Stimulated activated effector memory CD8-positive, alpha-beta T cell treated with anti-CD3 and anti-CD28 coated beads, Interleukin-12 subunit alpha, Interleukin-12 subunit beta, amount 100 ng/mL, for 72 hours (primary cell): ENCODE results near the gene CCDC146.
"Not testable (repeated sequence)": the region's sequence is repeated elsewhere in the genome, so short reads cannot be mapped to it uniquely, and the experiment has no call there.

Experiments used
- ATAC-seq: fragments of 150-1000 bp; cut with Tn5 transposase; 2 replicates; pipeline ENCODE4 v1.10.0; 2021
- DNase-seq, 2 donors: peaks; one replicate each; pipeline ENCODE4 v3.0.0; 2021 to 2022; ENCODE audit warnings: low spot score in 2 of 2
- H3K27ac Mint-ChIP-seq: one replicate; pipeline ENCODE4 v1.8.0; 2022; ENCODE audit warnings: mild to moderate bottlenecking, mixed read lengths
- H3K36me3 Mint-ChIP-seq: one replicate; pipeline ENCODE4 v1.8.0; 2022; ENCODE audit warnings: mild to moderate bottlenecking, mixed read lengths
- H3K4me1 Mint-ChIP-seq: one replicate; pipeline ENCODE4 v1.8.0; 2022; ENCODE audit warnings: mixed read lengths
- H3K4me3 Mint-ChIP-seq: one replicate; pipeline ENCODE4 v1.8.0; 2022; ENCODE audit warnings: mild to moderate bottlenecking, mixed read lengths
- H3K9me3 Mint-ChIP-seq: one replicate; pipeline ENCODE4 v1.8.0; 2022; ENCODE audit warnings: mixed read lengths

Gene CCDC146

GRCh38 chr7:77121860-77122681 lies at the start of gene CCDC146:
TSS of gene CCDC146 (plus strand) at chr7:77122615. CDS start at chr7:77167669, 45,054 bp downstream.
- H3K36me3 Mint-ChIP-seq, H3K9me3 Mint-ChIP-seq, H3K4me1 Mint-ChIP-seq: not testable (repeated sequence)
- DNase-seq, result peak; percentile 68 to 96
- Mint-ChIP-seq H3K4me3 (peak within 1 kb of the TSS; percentile 71), H3K27ac (peak within 1 kb of the TSS; percentile 52)
- ATAC-seq, result peak; percentile 99

- H3K27ac Mint-ChIP-seq, DNase-seq, H3K4me3 Mint-ChIP-seq, H3K9me3 Mint-ChIP-seq, H3K4me1 Mint-ChIP-seq: not testable (repeated sequence)
- peak; percentile 58 for ATAC-seq
- peaks cover 17% of the 10 kb centered on the region for H3K36me3 Mint-ChIP-seq
These were observed 47.5 kb upstream of the CCDC146 start for GRCh38 chr7:77074786-77075396.

- H3K36me3 Mint-ChIP-seq, ATAC-seq, H3K4me1 Mint-ChIP-seq, H3K4me3 Mint-ChIP-seq, H3K27ac Mint-ChIP-seq, DNase-seq, H3K9me3 Mint-ChIP-seq: not testable (repeated sequence)
These were observed 45.4 kb upstream of the CCDC146 start for GRCh38 chr7:77077060-77077459.

GRCh38 chr7:77079112-77079511 lies 43.3 kb upstream of the CCDC146 start:
- not testable (repeated sequence) for DNase-seq, H3K4me1 Mint-ChIP-seq, H3K9me3 Mint-ChIP-seq, ATAC-seq, H3K4me3 Mint-ChIP-seq, H3K27ac Mint-ChIP-seq, H3K36me3 Mint-ChIP-seq

GRCh38 chr7:77079624-77080023 lies 42.8 kb upstream of the CCDC146 start:
- H3K27ac Mint-ChIP-seq, H3K36me3 Mint-ChIP-seq: not testable (repeated sequence)

GRCh38 chr7:77080236-77080635 lies 42.2 kb upstream of the CCDC146 start:
- H3K4me1 Mint-ChIP-seq, H3K27ac Mint-ChIP-seq, DNase-seq, H3K36me3 Mint-ChIP-seq, H3K4me3 Mint-ChIP-seq, ATAC-seq, H3K9me3 Mint-ChIP-seq: not testable (repeated sequence)

More at GRCh38 chr7:77079624-77080023, 42.8 kb upstream of the CCDC146 start:
- H3K9me3 Mint-ChIP-seq, H3K4me3 Mint-ChIP-seq, H3K4me1 Mint-ChIP-seq, ATAC-seq, DNase-seq: not testable (repeated sequence)

GRCh38 chr7:77082192-77082591 lies 40.2 kb upstream of the CCDC146 start:
- not testable (repeated sequence) for H3K4me1 Mint-ChIP-seq, H3K27ac Mint-ChIP-seq, H3K36me3 Mint-ChIP-seq, H3K4me3 Mint-ChIP-seq, DNase-seq, H3K9me3 Mint-ChIP-seq, ATAC-seq

GRCh38 chr7:77092301-77092700 lies 30.1 kb upstream of the CCDC146 start:
- not testable (repeated sequence) for ATAC-seq, H3K9me3 Mint-ChIP-seq, H3K4me1 Mint-ChIP-seq, H3K27ac Mint-ChIP-seq, DNase-seq, H3K4me3 Mint-ChIP-seq
- H3K36me3 Mint-ChIP-seq, result peaks cover 12% of the 10 kb centered on the region

GRCh38 chr7:77100501-77100900 lies 21.9 kb upstream of the CCDC146 start:
- not testable (repeated sequence) for H3K27ac Mint-ChIP-seq, H3K9me3 Mint-ChIP-seq, H3K36me3 Mint-ChIP-seq, ATAC-seq, H3K4me3 Mint-ChIP-seq, DNase-seq, H3K4me1 Mint-ChIP-seq

GRCh38 chr7:77101187-77101586 lies 21.2 kb upstream of the CCDC146 start:
- H3K27ac Mint-ChIP-seq, ATAC-seq, H3K4me3 Mint-ChIP-seq, DNase-seq, H3K36me3 Mint-ChIP-seq, H3K4me1 Mint-ChIP-seq, H3K9me3 Mint-ChIP-seq: not testable (repeated sequence)

- not testable (repeated sequence) for H3K9me3 Mint-ChIP-seq, H3K36me3 Mint-ChIP-seq, H3K4me3 Mint-ChIP-seq, H3K27ac Mint-ChIP-seq, ATAC-seq, DNase-seq, H3K4me1 Mint-ChIP-seq
These were observed 19.7 kb upstream of the CCDC146 start for GRCh38 chr7:77102671-77103070.

GRCh38 chr7:77105904-77106303 lies 16.5 kb upstream of the CCDC146 start:
- H3K4me3 Mint-ChIP-seq, H3K36me3 Mint-ChIP-seq, H3K4me1 Mint-ChIP-seq, ATAC-seq, DNase-seq, H3K9me3 Mint-ChIP-seq, H3K27ac Mint-ChIP-seq: not testable (repeated sequence)

- not testable (repeated sequence) for H3K27ac Mint-ChIP-seq, H3K4me3 Mint-ChIP-seq, ATAC-seq, H3K36me3 Mint-ChIP-seq, DNase-seq, H3K4me1 Mint-ChIP-seq, H3K9me3 Mint-ChIP-seq
These were observed 14.8 kb upstream of the CCDC146 start for GRCh38 chr7:77107659-77108058.

GRCh38 chr7:77108362-77108761 lies 14.1 kb upstream of the CCDC146 start:
- not testable (repeated sequence) for H3K4me3 Mint-ChIP-seq, DNase-seq, H3K36me3 Mint-ChIP-seq, H3K4me1 Mint-ChIP-seq, H3K27ac Mint-ChIP-seq, H3K9me3 Mint-ChIP-seq, ATAC-seq

- H3K27ac Mint-ChIP-seq, H3K4me1 Mint-ChIP-seq, H3K4me3 Mint-ChIP-seq, H3K9me3 Mint-ChIP-seq, H3K36me3 Mint-ChIP-seq, DNase-seq, ATAC-seq: not testable (repeated sequence)
These were observed 9.6 kb upstream of the CCDC146 start for GRCh38 chr7:77112719-77113306.

- H3K27ac Mint-ChIP-seq, DNase-seq, H3K4me1 Mint-ChIP-seq, H3K36me3 Mint-ChIP-seq, ATAC-seq, H3K4me3 Mint-ChIP-seq, H3K9me3 Mint-ChIP-seq: not testable (repeated sequence)
These were observed 3.1 kb downstream of the CCDC146 start for GRCh38 chr7:77125486-77125885.
